Limb (tissue), 2 donors: Measurements from ENCODE around the gene MFSD6L.
"Not testable (repeated sequence)": the region's sequence is repeated elsewhere in the genome, so short reads cannot be mapped to it uniquely, and the experiment has no call there.

ENCODE experiments used
- DNase-seq, 2 donors: peaks; one replicate each; pipeline ENCODE4 v3.0.0-alpha.2; 2016; ENCODE audit errors: extremely low spot score in 2 of 2

The MFSD6L gene

DNA sequence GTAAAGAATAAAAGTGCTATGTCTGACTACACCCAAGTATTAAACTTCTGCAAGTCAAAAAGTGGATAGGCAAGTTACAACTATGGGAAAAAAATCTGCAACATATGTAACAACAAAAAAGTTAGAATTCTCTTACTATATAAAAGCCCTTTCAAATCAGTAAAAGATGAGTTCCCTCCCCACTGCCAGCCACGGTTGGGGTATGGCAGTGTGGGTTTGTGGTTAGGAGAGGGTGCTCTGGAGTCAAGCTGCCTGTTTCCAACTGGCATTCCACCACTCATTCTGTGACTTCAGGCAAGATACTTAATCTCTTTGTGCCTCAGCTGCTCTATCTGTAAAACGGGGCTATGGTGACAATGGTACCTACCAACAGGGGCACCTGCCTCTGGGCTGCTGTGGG lies 26.6 kb upstream of the MFSD6L start:
- no peak for DNase-seq

DNA sequence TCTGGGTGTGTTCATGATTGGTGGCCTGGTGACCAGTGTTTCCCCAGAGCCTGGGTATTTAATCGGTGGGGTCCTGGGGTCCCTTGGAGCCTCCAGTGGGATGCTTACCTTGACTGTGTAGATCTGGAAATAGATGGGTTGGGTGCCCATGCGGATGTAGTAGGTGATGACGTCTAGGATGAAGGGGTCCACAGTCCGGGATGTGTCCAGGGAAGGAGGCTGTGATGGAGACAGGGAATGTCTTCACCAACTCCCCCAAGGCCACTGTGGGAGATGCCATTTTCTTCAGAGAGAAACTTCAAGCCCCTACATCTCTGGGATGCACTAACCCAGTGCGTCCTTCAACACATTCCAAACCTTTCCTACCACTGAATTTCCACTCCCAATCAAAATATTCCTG lies 24.1 kb upstream of the MFSD6L start:
- no peak for DNase-seq

DNA sequence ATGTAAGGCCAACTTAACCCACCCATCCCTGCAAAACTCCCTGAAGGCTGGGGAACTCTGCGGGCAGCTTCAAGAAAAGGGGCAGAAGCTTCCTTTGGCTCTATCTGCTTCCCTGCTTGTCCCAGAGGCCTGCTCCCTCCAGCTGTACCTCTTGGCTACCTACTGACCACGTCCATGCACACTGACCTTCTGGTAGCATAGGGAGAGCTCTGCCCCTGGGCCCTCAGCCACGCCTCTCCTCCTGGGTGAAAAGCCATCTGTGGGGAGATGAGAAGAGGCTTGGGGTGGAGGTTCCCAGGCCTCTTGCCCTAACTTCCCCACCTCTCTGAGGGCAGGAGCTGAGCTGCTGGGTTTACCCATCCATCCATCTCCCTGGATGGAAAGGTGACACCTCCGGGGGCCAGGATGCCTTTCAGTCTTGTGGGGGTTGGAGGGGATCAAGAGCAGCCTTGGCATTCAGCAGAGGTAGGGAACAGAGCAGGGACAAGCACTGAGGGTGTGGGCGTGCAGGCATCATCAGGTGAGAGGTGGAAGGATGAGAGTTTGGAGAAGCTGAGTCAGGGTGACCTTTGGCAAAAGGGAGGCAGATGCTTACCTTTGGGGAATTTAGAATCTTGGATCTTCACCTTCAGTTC lies 23.4 kb upstream of the MFSD6L start:
- DNase-seq: no peak

DNA sequence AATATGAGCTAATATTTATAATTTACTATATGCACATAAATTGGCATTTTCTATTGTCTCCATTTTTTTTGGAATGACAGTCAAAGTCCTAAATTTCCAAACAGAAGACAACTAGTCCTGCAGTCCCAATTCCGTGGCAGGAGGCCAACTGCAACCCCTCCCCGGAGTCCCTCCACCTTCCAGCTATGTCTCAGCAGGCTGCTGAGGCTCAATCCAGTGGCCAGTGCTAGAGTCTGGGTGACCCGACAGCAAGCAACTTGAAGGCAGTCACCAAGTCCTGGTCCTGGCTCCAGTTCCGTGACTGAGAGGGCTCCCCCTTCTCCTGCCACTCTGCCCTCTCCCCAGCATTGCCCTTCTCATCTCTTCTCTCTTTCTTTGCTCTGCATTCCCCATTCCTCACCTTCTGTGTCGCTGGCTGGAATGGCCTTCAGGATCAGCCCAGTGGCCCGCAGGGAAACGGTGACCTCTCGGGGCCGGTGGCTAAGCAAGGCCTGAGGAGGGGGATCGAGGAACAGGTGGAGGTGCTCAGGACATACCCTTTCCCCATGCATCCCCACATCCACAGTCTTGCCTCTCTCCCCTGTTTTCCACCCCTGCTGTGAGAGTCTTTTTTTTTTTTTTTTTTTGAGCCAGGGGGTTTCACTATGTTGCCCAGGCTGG lies 22.4 kb upstream of the MFSD6L start:
- no peak for DNase-seq

DNA sequence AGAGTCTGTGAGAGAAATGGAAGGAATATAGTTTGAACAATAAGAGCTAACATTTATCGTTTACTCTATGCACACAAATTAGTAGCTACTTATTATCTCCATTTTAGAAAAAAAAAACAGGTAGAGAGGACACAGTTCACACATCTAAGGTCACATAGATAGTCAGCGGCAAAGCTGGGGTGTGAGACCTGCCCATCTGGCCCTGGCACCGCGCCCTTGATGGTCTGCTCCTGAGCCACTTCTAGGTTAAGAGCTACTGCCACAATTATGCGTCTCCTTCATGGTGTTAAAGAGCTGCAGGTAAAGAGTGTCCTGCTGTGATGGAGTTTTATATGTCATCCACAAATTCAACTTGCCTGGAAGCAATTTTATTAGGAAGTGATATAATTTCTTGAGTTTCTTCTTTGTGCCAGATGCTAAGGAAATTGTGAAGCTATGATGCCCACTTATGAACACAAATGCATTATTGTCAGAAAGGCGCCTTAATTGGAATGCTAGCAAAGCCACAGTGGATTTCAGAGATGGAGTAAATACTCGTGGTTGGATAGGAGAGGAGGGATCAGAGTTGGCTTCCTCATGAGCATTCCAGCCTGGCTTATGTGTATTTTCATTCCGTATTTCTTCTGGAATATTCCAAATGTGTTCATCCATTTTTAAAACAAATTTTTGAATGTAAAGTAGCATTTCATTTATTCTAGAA lies 21.3 kb upstream of the MFSD6L start:
- no peak for DNase-seq

DNA sequence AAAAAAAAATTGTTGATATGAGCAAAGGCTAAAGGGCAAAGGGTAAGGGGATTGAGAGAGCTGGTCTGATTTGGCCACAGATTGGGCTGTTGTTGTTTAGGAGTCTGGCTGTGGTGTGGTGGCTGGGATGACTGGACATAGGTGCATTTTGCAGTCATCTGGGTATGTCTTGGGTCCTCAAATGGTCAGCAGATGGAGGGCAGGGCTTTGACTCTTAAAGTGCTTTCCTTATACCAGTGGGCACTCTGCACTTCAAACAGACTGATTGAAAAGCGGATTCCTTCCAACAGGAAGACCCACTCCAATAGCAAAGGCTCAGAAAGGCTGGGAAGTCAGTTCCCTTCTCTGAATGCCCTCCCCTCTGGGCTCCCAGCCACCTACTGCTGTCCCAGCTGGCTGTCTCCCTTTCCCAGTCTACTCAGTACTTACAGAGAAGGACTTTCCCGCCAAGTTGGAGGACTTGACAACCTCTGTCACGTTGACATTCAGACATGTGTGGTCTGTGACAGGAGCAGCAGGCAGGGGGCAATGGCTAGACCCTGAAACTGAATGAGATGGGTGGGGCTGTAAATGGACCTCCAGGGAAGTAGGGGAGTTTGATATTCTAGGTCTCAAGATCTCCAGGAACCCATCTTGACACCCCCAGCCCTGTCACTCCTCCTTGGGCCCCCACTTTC lies 19.6 kb upstream of the MFSD6L start:
- DNase-seq: no peak

DNA sequence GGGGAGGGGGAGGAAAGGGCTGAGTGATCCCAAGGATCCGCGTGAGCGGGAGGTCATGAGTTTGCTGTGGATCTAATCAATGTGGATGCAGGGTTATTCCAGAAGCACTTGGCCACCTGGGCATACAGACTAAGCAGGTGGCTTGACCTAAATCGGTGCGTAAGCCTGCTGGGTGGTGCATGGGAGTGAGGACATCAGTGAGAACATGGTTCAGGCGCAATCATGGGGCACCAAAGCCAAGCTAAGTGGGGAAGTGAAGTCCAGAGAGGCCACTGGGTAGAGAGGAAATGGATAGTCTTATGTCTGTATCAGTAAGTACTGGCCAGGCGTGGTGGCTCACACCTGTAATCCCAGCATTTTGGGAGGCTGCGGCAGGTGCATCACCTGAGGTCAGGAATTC lies 18.9 kb upstream of the MFSD6L start:
- no peak for DNase-seq

DNA sequence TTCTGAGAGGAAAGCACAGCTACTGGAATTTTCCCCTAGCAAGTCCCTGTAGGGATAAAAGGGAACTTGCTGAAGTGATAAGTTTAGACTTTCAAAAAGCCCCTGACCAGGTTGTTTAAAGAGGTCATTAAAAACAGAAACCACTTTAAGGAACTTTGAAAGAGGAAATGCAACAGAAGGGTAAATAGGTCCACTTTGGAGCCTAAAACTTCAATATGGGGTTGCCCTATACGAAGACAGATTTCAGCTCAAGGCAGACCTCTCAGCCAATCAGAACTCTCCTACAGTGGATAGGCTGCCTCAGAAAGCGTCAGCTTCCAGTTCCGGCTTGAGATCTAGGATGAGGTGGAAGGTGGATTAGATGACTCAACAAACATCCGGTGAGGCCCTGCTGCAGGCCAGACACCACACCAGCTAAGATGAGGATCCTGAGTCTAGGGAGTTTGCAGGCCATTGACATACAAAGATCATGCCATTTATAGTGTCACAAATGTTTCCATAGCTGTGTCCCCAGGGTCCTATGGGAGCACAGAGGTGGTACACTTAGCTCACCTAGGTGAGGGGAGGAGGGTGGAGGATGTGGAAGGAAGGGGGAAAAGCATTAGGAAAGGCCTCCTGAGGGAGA lies 7.9 kb upstream of the MFSD6L start:
- no peak for DNase-seq

DNA sequence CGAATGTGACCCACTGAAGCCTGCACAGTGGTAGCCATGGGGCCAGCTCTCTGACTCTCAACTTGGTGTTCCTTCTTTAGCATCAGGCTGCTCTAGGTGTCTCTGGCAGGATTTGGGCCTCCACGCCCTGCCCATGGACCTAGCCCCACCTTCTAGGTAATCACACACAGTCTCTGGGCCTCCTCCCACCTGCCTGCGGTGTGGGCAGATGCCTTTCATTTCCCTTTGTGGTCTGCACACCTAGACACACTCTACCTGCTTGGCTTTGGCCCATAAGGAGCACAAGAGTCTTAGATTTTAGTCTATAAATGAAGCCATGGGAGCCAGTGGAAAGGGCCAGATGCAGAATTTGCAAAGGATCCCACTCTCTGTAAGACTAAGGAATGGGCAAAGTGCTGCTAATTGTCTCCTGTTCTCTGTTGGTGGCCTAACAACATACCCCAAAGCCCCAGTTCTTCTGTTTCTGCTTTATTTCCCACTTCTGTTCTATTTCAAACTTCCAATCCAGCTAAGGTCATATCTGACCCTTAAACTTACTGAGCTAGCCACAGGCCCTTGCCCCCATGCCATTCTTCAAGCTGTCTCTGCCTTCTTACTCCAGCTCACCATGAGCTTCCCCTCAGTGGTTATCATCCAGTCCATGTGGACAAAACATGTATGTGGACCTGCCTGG lies 7.2 kb upstream of the MFSD6L start:
- no peak for DNase-seq

DNA sequence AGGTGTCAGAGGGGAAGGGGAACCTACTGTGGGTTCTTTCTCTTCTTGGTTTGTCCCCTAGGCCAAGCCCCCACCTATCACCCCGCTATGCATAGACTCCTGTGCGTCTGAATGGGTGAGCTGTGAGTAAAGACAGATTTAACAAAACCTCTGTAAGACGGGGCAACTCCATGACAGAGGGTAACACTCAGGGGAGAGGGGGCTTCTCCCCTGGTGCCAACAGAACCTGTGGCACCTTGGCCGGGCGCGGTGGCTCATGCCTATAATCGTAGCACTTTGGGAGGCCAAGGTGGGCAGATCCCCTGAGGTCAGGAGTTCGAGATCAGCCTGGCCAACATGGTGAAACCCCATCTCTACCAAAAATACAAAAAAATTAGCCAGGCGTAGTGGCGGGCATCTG lies 6.2 kb upstream of the MFSD6L start:
- not testable (repeated sequence) for DNase-seq

DNA sequence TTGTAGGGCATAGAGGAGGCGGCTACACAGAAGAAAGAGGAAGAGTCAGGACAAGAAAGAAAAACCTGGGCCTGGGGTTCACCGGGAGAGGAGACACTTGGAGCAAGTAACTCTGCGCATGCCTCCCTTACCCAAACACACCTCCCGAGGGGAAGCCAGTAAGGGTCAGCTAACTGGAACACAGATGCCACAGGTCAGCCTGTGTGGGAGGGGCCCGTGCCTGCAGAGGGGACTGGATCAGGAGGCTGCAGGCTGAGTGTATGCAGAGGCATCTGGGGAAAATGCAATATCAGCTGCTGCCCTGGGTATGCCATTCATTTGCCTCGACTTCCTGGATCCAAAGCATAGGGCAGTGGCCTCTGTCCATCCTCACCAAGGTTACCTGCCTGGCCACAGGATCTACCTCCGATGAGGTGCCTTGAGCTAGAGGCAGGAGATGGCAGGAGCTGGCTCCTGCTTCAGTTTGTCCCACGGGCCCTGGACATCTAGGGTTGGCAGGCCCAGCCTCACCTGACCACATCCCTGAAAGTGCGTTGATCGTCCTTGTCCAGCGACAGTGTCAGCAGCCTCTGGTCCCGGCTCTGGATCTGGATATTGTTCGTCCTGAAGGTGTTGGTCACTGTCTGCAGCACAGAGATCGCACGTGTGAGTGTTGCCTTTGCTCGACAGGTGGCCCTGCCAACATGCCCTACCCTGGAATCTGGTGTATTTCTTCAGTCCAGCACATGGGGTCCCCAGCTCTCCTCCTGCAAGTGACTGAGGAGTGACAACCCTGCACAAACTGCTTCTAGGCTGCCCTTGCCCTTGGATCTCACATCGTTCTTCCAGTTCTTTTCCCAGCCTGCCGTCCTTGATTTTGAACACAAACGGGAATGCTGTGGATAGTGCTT lies 4.6 kb upstream of the MFSD6L start:
- no peak for DNase-seq

DNA sequence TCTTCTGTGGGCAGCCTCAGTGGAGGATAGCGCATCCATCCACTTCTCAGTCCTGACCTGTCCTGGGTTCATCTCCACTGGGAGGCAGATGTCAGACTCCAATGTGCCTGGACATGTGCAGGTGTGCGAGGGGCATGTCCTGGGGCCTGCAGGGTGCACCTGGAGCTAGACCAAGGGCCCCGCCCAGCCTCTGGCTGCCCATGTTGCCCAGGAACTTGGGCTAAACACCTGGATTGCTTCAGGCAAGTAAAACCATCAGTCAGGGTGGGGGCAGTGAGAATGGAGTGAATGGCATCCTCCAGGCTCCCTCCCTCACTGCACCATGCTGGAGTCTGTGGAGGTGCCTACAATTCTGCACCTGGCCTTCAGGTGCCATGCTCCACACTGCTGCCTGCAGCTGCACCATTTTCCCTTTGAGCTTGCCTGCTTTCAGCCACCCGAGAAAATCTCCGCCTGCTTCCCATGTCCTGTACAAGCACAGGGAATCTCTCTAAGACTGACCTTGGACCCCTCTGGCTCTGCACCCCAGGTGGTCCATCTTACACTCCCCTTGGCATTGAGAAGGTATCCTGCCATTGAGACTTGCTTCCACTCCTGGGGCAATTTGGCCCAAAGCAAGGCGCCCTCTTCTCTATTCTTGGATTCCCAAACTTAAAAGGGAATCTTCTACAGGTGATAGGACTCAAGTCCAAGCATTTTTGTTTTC lies 2.1 kb upstream of the MFSD6L start:
- no peak for DNase-seq

DNA sequence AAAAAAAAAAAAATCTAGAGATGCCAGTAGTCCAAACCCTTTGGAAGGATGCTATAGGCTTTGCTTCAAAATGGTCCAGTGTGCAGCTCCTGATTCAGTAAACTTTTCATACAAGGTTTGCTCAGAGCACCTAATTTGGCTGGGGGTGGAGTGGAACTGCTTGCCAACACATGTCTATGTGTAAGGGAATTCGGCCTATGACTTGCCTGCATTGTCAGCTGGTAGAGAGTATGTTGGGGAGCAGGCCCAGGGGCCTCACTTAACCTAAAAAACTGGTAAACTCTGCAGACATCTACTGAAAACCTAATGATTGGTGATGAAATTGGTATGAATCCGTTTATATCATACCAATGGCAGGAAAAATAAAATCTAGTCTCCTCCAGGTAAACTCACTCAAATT lies 1.5 kb upstream of the MFSD6L start:
- DNase-seq: no peak

DNA sequence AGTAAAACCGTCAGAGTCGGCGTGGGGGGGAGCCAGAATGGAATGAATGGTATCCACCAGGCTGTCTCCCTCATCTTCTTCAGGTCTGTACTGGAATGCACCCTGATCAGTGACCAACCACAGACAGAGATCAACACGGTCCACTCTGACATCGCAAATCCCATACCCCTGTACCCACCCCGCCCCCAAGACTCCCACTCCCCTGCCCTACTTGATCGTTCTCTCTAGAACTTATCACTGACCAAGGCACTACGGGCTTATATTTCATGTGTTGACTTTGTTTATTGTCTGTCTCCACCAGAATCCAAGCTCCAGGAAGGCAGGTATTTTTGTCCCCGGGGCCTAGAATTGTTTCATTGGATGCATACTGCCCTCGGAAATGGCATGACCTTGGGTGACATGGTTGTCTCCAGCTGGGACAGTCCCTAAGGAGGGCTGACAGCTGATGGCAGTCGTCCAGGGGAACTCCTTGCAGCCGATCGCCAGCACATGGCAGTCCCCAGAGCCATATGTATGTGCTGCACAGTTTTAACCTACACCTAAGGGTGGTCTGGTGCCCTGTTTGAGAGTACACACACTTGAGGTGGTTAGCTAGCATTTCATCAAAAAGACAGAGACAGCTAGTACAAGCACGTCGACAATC lies 526 bp upstream of the MFSD6L start:
- no peak for DNase-seq

DNA sequence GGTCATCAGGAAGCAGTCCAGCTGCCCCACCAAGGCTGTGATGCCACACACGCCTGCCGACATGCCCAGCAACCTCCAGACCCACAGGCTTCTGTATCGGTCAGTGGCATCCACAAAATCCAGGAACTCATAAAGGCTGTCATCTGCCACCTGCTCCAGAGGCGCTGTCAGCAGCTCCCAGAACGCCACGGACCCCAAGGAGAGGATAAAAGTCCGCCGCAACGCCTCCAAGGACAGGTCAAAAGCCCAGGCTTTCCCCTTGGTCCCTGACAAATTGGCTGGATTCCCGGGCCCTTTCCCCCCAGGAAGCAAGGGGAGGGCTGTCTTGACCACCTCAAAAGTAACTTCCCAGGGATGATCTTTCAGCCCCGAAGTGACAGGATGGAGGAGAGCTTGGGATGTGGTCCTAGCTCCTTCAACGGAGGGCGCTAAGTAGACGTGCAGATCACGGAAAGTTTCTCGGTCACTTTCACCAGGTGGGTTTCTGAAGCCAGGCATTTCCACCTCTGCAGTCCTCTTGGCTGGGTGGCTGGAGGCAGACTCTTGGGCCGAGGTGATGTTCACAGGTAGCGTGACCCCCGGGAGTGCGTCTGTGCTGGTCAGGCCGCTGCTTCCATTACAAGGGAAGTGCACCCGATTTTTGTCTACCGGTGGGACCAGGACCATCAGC lies 854 bp downstream of the MFSD6L start:
- DNase-seq: no peak

DNA sequence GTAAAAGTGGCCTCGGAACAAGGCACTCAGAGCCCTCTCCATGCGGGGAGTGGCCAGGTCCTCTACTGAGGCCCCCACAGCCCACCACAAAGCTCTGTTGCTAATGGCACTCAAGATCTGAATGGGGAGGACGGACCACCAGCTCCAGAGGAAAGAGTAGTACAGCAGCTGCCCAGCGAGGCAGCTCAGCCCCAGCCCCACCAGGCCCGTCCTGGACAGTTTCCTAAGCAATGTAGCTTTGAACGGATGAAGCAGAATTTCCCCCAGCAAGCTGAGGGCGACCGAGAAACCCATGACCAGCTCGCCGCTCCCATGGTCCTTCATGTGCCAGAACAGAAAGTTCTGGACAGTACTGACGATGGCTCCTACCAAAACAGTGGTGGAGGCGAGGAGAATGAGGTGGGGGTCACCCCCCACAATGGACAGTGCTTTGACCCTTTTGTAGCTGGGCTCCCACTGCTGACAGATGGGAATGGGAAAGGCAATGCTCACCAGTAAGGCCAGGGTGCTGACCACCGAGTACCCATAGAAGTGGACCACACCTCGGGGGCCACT lies 1.5 kb downstream of the MFSD6L start:
- DNase-seq: no peak

DNA sequence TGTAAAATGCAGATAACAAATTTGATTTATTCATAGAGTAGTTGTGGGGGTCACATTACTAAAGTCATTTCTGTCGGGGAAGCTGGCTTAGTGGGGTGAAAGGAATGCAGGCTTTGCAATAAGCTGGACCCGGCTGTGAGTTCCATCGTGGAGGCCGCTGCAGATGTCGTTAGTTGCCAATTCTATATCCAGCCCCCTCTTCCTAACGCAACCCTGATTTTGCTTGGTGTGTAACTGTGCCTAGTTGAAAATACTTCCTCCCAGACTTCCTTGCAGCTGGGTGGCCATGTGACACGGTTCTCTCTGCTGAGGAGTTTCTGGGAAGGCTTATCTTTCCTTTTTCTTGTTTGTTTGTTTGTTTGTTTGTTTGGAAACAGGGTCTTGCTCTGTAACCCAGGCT lies 4.5 kb downstream of the MFSD6L start:
- no peak for DNase-seq

DNA sequence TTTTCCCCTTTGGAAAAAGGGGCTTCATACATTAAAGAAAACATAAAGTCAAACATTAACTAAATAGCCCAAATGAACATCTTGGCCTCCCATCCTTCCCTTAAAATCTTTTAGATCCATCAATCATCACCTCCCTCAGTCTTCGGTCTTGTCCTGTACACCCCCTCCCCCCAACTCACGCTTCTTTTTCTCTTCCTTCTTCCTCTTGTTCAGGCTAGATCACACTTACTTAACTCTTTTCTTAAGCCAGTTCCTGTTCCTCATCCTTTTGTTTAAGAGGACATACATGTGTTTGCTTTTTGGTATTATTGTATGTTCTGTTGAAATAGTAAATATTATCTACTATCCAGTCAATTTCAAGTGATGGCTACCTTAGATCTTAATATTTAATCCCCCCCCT lies 5.5 kb downstream of the MFSD6L start:
- DNase-seq: no peak
